Central memory CD8-positive, alpha-beta T cell (primary cell): ENCODE results near the gene PARP9.

ENCODE experiments used
- ATAC-seq: fragments of 150-1000 bp; cut with Tn5 transposase; replicated peaks from 2 replicates; pipeline ENCODE4 v1.10.0; 2022; ENCODE audit warnings: mild to moderate bottlenecking, moderate FRiP score, moderate number of reproducible peaks; ENCODE audit not compliant: poor library complexity, severe bottlenecking; ENCODE audit errors: extremely low read depth
- DNase-seq, 2 donors: peaks; one replicate each; pipeline ENCODE4 v3.0.0; 2021; ENCODE audit warnings: low spot score in 2 of 2
- H3K27ac Mint-ChIP-seq: one replicate; pipeline ENCODE4 v1.8.0; 2022; ENCODE audit warnings: low read depth, mild to moderate bottlenecking, moderate library complexity, mixed read lengths
- H3K27me3 Mint-ChIP-seq: one replicate; pipeline ENCODE4 v1.8.0; 2022; ENCODE audit warnings: mixed read lengths
- H3K36me3 Mint-ChIP-seq: one replicate; pipeline ENCODE4 v1.8.0; 2022; ENCODE audit warnings: mild to moderate bottlenecking, moderate library complexity, mixed read lengths; ENCODE audit not compliant: insufficient read depth
- H3K4me1 Mint-ChIP-seq: one replicate; pipeline ENCODE4 v1.8.0; 2022; ENCODE audit warnings: mixed read lengths
- H3K4me3 Mint-ChIP-seq: one replicate; pipeline ENCODE4 v1.8.0; 2022; ENCODE audit warnings: mild to moderate bottlenecking, moderate library complexity, mixed read lengths
- H3K9me3 Mint-ChIP-seq: one replicate; pipeline ENCODE4 v1.8.0; 2022; ENCODE audit warnings: mixed read lengths

Gene PARP9

DNA sequence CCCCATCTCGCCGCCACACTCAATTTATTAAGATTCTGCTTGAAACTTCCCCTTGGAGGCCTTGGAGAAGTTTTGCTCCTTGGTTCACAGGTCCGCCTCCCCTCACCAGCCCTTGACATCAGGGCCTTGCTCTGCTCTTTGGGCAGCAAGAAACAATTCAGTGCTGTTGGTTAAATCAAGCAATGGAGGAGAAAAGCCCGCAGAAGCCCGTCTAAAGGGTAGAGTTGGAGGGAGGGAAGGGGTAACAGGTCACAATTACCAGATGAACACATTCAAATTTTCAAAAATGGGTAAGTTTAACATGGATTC is 429 bp downstream of the PARP9 start:
- DNase-seq = no peak
- Mint-ChIP-seq H3K36me3 (peaks cover 30% of the 10 kb centered on the region), H3K9me3 (no peaks in the 10 kb centered on the region), H3K4me3 (peak overlapping the region; percentile 90), H3K27me3 (no peaks in the 10 kb centered on the region), H3K27ac (peak overlapping the region; percentile 86), H3K4me1 (peaks cover 78% of the 10 kb centered on the region)
- peak; percentile 7 for ATAC-seq

DNA sequence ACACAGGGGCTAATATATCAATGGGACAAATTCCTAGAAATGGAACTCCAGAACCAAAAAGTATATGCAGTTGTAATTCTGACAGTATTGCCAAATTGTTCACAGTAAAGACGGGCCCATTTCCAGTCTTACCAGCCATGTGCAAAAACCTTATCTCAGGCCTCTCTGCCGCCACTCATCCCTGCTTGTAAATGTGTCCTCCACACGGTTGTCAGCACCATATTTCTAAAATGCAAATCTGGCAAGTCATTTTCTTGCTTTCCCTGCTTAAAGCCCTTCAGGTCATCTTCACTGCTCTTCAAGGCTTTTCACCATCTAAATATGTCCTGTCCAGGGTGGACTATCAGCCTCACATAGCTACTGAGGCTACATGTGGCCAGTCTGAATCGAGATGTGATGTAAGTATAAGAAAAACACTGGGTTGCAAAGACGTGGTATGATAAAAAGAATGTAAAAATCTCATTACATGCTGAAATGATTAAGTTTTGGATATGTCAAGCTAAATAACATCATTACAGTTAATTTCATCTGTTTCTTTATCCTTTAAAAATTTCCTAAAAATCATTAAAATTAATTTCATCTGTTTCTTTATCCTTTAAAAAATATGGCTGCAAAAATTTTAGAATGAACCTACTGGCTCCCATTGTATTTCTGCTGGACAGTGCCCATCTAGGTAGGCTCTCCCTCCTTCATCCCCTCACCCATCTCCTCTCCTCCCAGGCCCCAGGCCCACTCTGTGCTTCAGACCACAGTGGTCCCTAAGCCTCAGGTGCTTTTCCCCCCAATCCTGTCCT is 980 bp downstream of the PARP9 start:
- Mint-ChIP-seq H3K27me3 (no peaks in the 10 kb centered on the region), H3K4me1 (peaks cover 73% of the 10 kb centered on the region), H3K36me3 (peaks cover 29% of the 10 kb centered on the region), H3K4me3 (peak overlapping the region; percentile 90), H3K27ac (peak overlapping the region; percentile 86), H3K9me3 (no peaks in the 10 kb centered on the region)
- no peak for DNase-seq
- ATAC-seq = no peak

DNA sequence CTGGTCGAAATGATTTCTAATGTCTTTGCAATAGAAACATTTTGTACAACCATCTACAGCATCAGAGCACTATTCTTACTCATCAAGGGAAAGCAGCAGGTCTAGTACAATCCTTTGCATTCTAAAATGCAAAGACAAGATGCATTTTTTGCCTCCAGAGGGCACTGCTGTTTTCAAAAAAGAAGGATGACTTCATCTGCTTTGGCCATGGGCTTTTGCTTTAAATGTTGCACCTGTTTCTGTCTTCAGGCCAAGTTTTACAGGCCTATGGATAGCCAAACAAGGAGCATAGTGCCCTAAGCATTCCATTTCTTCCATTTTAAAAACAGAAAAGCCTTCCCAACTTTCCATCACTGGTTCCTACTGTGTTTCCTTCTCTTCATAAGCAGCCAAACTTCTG is 3.4 kb downstream of the PARP9 start:
- peak overlapping the region; percentile 86 for H3K27ac Mint-ChIP-seq
- DNase-seq (peak; percentile 39 to 53), ATAC-seq (no peak)
- H3K9me3 Mint-ChIP-seq = no peaks in the 10 kb centered on the region
- no peak overlapping the region for H3K4me3 Mint-ChIP-seq
- H3K36me3 Mint-ChIP-seq = peaks cover 37% of the 10 kb centered on the region
- peaks cover 53% of the 10 kb centered on the region for H3K4me1 Mint-ChIP-seq
- no peaks in the 10 kb centered on the region for H3K27me3 Mint-ChIP-seq

DNA sequence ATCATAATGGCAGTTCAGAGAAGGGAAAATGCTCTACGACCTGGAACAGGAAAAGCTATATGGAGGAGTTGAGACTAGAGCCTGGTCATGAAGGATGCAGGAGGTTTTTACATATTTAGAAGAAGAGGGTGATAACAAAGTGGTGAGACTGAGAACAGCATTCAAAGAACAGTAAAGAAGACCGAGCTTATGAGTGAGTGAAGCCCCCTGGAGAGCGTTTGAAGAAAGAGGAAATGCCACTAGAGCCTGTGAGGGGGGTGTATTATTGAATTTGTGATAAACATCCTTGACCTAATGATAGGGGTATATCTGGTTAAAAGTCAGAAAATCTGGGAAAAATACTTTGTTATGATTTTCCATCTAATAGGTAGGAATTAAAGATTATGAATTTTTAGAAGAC is 4.2 kb downstream of the PARP9 start:
- Mint-ChIP-seq H3K36me3 (peaks cover 43% of the 10 kb centered on the region), H3K27me3 (no peaks in the 10 kb centered on the region), H3K27ac (no peak overlapping the region), H3K4me1 (peaks cover 49% of the 10 kb centered on the region), H3K9me3 (no peaks in the 10 kb centered on the region), H3K4me3 (no peak overlapping the region)
- ATAC-seq = no peak
- DNase-seq = no peak

DNA sequence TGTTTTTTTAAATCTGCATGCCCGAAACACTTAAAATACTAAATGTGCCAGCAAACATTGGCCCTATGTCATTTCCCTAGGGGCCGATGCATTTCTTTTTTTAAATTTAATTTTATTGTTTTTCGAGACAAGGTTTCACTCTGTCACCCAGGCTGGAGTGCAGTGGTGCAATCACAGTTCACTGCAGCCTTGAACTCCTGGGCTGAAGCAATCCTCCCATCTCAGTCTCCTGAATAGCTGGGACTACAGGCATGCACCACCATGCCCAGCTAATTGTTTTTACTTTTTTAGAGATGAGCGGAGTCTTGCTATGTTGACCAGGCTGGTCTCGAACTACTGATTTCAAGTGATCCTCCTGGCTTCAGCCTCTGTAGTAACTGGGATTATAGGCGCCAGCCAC is 5.5 kb downstream of the PARP9 start:
- H3K4me3 Mint-ChIP-seq = no peak overlapping the region

DNA sequence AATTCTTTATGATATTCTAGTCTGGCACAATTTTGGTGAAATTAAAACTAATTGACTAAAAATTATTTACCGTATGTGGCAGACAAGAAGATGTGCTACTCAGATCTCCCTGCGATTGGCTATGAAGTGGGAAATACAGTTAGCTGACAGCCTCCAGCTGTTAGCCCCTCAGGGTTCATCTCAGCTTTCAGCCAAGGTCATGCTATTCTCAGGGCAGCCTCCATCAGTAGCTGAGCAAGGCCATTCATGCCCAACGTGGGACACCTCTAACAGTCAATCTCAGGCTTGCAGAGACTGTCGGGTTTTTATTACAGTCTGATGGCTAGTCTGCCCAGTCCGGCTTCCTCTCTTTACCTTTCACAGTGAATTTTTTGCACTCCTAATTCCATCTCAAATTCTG is 6.7 kb downstream of the PARP9 start:
- no peak overlapping the region for H3K4me3 Mint-ChIP-seq
- no peak overlapping the region for H3K27ac Mint-ChIP-seq
- no peaks in the 10 kb centered on the region for H3K9me3 Mint-ChIP-seq
- H3K36me3 Mint-ChIP-seq = peaks cover 49% of the 10 kb centered on the region
- no peak for ATAC-seq
- H3K4me1 Mint-ChIP-seq = peaks cover 43% of the 10 kb centered on the region
- no peak for DNase-seq
- no peaks in the 10 kb centered on the region for H3K27me3 Mint-ChIP-seq

More for the DNA sequence above, 5.5 kb downstream of the PARP9 start:
- no peak overlapping the region for H3K27ac Mint-ChIP-seq
- H3K4me1 Mint-ChIP-seq = peaks cover 48% of the 10 kb centered on the region
- no peaks in the 10 kb centered on the region for H3K9me3 Mint-ChIP-seq
- ATAC-seq (no peak), DNase-seq (no peak)
- H3K27me3 Mint-ChIP-seq = no peaks in the 10 kb centered on the region
- peaks cover 41% of the 10 kb centered on the region for H3K36me3 Mint-ChIP-seq

DNA sequence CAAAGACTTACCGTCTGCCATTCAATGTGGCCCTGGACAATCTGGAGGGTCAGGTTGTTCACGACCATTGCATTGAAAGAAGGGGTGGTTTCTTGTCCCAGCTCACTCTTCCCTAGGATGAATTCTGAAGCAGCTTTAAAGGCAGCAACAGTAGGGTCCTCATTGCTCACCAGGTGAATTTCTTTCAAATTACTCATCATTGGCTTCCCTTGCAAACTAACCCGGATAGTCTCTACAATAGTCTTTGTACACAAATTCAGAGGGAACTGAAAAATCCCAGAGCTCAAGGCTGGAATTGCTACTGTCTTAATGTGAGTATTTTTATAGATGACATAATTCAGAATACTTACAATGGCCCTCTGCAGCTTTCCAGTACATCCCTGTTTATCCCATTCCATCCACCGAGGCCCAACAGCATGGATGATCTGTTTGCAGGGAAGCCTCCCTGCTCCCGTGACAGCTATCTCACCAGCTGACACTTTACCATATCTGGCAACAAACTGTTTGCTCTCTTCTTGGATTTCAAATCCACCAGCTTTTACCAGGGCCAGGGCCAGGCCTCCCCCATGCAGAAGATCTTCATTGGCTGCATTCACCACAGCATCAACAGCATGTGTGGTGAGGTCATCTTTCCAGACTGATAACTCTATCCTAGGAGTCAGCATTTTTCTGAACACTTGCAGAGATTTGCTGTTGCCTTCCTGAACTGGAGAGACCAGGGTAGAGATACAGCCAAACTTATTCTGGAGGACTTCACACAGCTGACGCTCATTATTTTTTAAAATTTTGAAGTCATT is 8.6 kb downstream of the PARP9 start:
- peaks cover 59% of the 10 kb centered on the region for H3K36me3 Mint-ChIP-seq
- DNase-seq = no peak
- no peak overlapping the region for H3K4me3 Mint-ChIP-seq
- H3K27ac Mint-ChIP-seq = no peak overlapping the region
- H3K27me3 Mint-ChIP-seq = no peaks in the 10 kb centered on the region
- ATAC-seq = no peak
- no peaks in the 10 kb centered on the region for H3K9me3 Mint-ChIP-seq
- H3K4me1 Mint-ChIP-seq = peaks cover 29% of the 10 kb centered on the region

DNA sequence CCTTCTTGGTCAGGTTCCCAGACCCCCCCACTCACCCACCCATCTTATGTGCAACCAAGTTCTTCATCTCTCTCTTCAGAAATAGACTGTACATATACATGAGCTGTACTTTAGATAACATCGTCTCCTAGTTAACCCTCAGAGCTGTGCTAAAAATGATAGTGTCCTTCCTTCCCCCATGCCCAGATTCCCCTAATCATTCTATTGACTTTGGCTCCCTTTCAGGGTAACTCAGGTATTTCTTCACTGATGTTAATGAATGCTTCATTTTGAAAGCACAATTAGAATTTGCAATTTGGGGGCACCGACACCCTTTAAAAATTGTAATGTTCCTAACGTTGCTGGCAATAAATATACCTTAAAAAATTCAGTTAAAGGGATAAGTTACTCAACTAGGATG is 10.9 kb downstream of the PARP9 start:
- DNase-seq = no peak
- Mint-ChIP-seq H3K36me3 (peaks cover 61% of the 10 kb centered on the region), H3K4me1 (peaks cover 22% of the 10 kb centered on the region), H3K27me3 (no peaks in the 10 kb centered on the region), H3K27ac (no peak overlapping the region), H3K9me3 (no peaks in the 10 kb centered on the region), H3K4me3 (no peak overlapping the region)
- ATAC-seq = no peak

DNA sequence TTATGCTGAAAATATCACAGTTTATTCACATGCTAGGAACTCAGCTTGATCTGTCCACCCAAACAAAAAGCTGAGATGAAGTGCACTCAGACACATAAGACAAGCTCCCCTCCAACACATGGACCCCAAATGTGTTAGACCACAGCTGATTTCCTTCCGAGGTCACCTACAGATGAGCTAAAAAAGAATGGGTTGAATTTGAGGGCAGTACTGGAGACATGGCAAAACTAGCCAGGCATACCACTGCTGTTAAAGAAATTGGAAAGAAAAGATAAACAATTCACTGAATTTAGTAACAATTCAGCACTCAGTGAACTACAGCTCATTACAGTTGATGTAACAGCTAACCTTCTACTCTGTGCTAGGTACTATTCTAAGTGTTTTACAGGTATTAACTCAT is 15.5 kb downstream of the PARP9 start:
- Mint-ChIP-seq H3K36me3 (peaks cover 56% of the 10 kb centered on the region), H3K27ac (no peak overlapping the region), H3K4me1 (peaks cover 11% of the 10 kb centered on the region), H3K4me3 (no peak overlapping the region), H3K27me3 (no peaks in the 10 kb centered on the region), H3K9me3 (no peaks in the 10 kb centered on the region)
- ATAC-seq (no peak), DNase-seq (no peak)

DNA sequence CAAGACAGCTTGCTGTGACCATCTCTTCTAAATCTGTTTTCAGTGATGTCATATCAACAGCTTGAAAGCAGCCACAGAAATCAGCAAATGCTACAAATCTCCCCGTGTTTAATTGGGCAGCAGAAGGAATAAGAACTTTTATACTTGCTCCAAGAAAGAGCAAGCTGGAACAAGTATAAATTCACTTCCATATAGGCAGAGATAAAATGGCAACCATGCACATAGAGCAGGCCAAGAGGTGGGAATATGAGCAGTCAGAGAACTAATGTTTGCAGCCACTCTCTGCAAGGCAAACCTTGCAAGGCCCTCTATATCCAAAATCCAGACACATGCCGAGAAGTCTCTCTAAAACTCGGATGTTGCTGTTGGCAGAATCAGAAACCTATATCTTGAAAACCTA is 16.0 kb downstream of the PARP9 start:
- peaks cover 7% of the 10 kb centered on the region for H3K4me1 Mint-ChIP-seq

DNA sequence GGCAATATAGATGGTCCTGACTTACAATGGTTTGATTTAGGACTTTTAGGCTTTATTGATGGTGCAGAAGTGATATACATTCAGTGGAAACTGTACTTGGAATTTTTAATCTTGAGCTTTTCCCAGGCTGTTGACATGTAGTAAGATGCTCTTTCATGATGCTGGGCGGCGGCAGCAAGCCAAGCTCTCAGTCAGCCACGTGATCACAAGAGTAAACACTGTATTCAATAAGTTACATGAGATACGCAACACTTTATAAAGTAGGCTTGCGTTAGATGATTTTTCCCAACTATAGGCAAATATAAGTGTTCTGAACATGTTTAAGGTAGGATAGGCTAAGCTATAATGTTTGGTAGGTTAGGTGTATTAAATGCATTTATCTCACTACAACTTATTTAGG is 17.9 kb downstream of the PARP9 start:
- H3K27me3 Mint-ChIP-seq = no peaks in the 10 kb centered on the region
- H3K4me1 Mint-ChIP-seq = peaks cover 1% of the 10 kb centered on the region
- no peaks in the 10 kb centered on the region for H3K9me3 Mint-ChIP-seq
- DNase-seq = no peak
- ATAC-seq = no peak
- H3K36me3 Mint-ChIP-seq = peaks cover 48% of the 10 kb centered on the region
- no peak overlapping the region for H3K27ac Mint-ChIP-seq
- no peak overlapping the region for H3K4me3 Mint-ChIP-seq

More for the DNA sequence above, 16.0 kb downstream of the PARP9 start:
- no peak for ATAC-seq
- Mint-ChIP-seq H3K4me3 (no peak overlapping the region), H3K27ac (no peak overlapping the region), H3K36me3 (peaks cover 57% of the 10 kb centered on the region), H3K9me3 (no peaks in the 10 kb centered on the region), H3K27me3 (no peaks in the 10 kb centered on the region)
- DNase-seq = no peak

DNA sequence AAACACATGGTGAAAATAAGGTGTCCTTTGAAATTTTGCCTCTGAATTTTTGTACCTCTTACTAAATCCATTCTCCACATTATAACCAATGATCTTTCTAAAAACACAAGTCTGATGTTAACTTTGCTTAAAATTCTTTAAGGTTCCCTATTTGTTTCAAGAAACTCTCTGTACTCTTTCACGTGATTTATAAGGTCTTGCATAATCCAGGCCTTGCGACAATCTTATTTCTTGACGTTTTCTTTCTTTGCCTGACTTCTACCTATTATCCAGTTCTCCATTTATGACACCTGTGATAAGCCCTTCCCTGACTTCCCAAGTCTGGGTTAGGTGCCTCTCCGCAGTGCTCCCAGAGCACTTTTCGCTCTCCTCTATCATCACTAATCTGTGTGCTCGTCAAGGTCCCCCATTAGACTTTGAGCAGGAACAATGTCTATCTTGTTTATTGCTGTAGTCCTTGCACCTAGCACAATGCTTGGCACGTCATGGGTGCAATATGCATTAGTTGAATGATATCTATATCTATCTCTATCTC is 25.1 kb downstream of the PARP9 start:
- Mint-ChIP-seq H3K9me3 (no peaks in the 10 kb centered on the region), H3K4me1 (peaks cover 20% of the 10 kb centered on the region), H3K4me3 (no peak overlapping the region), H3K36me3 (peaks cover 56% of the 10 kb centered on the region), H3K27me3 (no peaks in the 10 kb centered on the region), H3K27ac (peak overlapping the region; percentile 65)
- ATAC-seq (no peak), DNase-seq (no peak)

DNA sequence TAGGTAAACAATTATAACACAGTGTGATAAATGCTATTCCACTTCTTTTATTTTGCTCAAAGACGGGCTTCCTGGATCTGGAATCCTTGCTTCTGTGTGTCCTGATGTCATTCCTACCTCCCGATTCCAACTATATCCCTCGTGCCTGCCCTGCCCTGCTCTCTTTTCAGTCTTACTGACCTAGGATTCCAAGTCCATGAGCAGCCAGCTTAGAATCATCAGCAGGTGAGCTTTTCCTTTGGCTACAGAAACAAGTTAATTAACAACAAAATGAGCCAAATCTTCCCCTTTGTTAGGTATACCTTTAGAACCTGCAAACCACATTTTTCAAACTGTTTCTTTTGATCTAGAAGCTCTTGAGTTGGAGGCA is 27.5 kb downstream of the PARP9 start:
- no peak for ATAC-seq
- Mint-ChIP-seq H3K4me3 (no peak overlapping the region), H3K36me3 (peaks cover 61% of the 10 kb centered on the region), H3K9me3 (no peaks in the 10 kb centered on the region), H3K27ac (peak overlapping the region; percentile 63), H3K27me3 (no peaks in the 10 kb centered on the region), H3K4me1 (peaks cover 20% of the 10 kb centered on the region)
- DNase-seq = no peak
